Activated B cell treated with CpG ODN at 0.5 μM for 24 hours (primary cell): Measurements from ENCODE around the gene ZSCAN20. TPM values are rescaled to one million over a fixed set of nuclear protein-coding genes. Genes with fewer than 3 reads are reported as not detected.

Experiments
- ATAC-seq: fragments of 200-7000 bp; cut with Tn5 transposase; one replicate; pipeline ENCODE4 v1.10.0; 2021; ENCODE audit warnings: low read depth, mild to moderate bottlenecking, moderate library complexity
- CTCF ChIA-PET: fragments of 350-600 bp; sonication (Branson Sonifier 250); formaldehyde crosslinking; loops from one replicate; lab custom pipeline; 2021; ENCODE audit warnings: antibody characterized with exemption; lab: Charles Lee
- POLR2A ChIA-PET: fragments of 350-600 bp; sonication (Branson Sonifier 250); formaldehyde crosslinking; loops from one replicate; lab custom pipeline; 2021; ENCODE audit warnings: antibody characterized with exemption; lab: Charles Lee
- DNase-seq: peaks from one replicate; pipeline ENCODE4 v3.0.0; 2022
- H3K27ac Mint-ChIP-seq: one replicate; pipeline ENCODE4 v1.8.0; 2020; ENCODE audit warnings: mixed read lengths
- H3K27me3 Mint-ChIP-seq: one replicate; pipeline ENCODE4 v1.8.0; 2021; ENCODE audit warnings: mixed read lengths
- H3K36me3 Mint-ChIP-seq: one replicate; pipeline ENCODE4 v1.8.0; 2021; ENCODE audit warnings: low read depth, mixed read lengths
- H3K4me1 Mint-ChIP-seq: one replicate; pipeline ENCODE4 v1.8.0; 2021; ENCODE audit warnings: mixed read lengths
- H3K4me3 Mint-ChIP-seq: one replicate; pipeline ENCODE4 v1.8.0; 2020; ENCODE audit warnings: mild to moderate bottlenecking, mixed read lengths
- H3K9me3 Mint-ChIP-seq: one replicate; pipeline ENCODE4 v1.8.0; 2020; ENCODE audit warnings: mixed read lengths
- CTCF ChIP-seq: fragments of 200-600 bp; IDR thresholded peaks from one replicate; pipeline ENCODE4 v1.8.0; 2022; ENCODE audit warnings: antibody characterized with exemption, mild to moderate bottlenecking
- intact Hi-C: fragments of 100-400 bp; cut with micrococcal nuclease; formaldehyde crosslinking; loops from one replicate; pipeline ENCODE4 v1.15.1; 2024
- total RNA-seq: library from RNA; stranded (reverse); gene quantifications from 2 replicates; pipeline ENCODE4 v1.2.3, GENCODE V29; 2022

The ZSCAN20 gene
- total RNA-seq, 1 donor from 2014 or later: 3.6 TPM

- Mint-ChIP-seq H3K36me3 (no peaks in the 10 kb centered on the region), H3K27ac (no peak overlapping the region), H3K4me3 (no peak overlapping the region), H3K27me3 (peaks cover 4% of the 10 kb centered on the region), H3K4me1 (peaks cover 5% of the 10 kb centered on the region), H3K9me3 (no peaks in the 10 kb centered on the region)
- CTCF ChIA-PET: no interaction called here
- POLR2A ChIA-PET: no interaction called here
- ATAC-seq (no peak), DNase-seq (no peak)
- no peak for TF ChIP-seq CTCF
- intact Hi-C loops: no loop called here
Measured at GRCh38 chr1:33433509-33434362, 38.7 kb upstream of the ZSCAN20 start.

GRCh38 chr1:33434363-33434750, 38.1 kb upstream of the ZSCAN20 start:
- Mint-ChIP-seq H3K9me3 (no peaks in the 10 kb centered on the region), H3K27me3 (peaks cover 4% of the 10 kb centered on the region), H3K36me3 (no peaks in the 10 kb centered on the region), H3K4me3 (no peak overlapping the region), H3K27ac (no peak overlapping the region), H3K4me1 (peaks cover 5% of the 10 kb centered on the region)
- no peak for TF ChIP-seq CTCF
- intact Hi-C loops: no loop called here
- no peak for DNase-seq
- CTCF ChIA-PET: no interaction called here
- ATAC-seq: no peak
- POLR2A ChIA-PET: no interaction called here

GRCh38 chr1:33435096-33435820, 37.2 kb upstream of the ZSCAN20 start:
- ATAC-seq (no peak), DNase-seq (no peak)
- no peaks in the 10 kb centered on the region for H3K36me3 Mint-ChIP-seq
- no peak overlapping the region for H3K4me3 Mint-ChIP-seq
- H3K27ac Mint-ChIP-seq: no peak overlapping the region
- peaks cover 7% of the 10 kb centered on the region for H3K27me3 Mint-ChIP-seq
- POLR2A ChIA-PET: no interaction called here
- intact Hi-C loops: no loop called here
- TF ChIP-seq CTCF: no peak
- no peaks in the 10 kb centered on the region for H3K9me3 Mint-ChIP-seq
- H3K4me1 Mint-ChIP-seq: peaks cover 3% of the 10 kb centered on the region
- CTCF ChIA-PET: no interaction called here

- H3K36me3 Mint-ChIP-seq: no peaks in the 10 kb centered on the region
- H3K27me3 Mint-ChIP-seq: peaks cover 15% of the 10 kb centered on the region
- intact Hi-C loops: no loop called here
- no peaks in the 10 kb centered on the region for H3K9me3 Mint-ChIP-seq
- H3K27ac Mint-ChIP-seq: no peak overlapping the region
- H3K4me1 Mint-ChIP-seq: no peaks in the 10 kb centered on the region
- TF ChIP-seq CTCF: no peak
- ChIA-PET POLR2A (no interaction called here), CTCF (no interaction called here)
- H3K4me3 Mint-ChIP-seq: no peak overlapping the region
- ATAC-seq (no peak), DNase-seq (no peak)
Measured at GRCh38 chr1:33436557-33437285, 35.7 kb upstream of the ZSCAN20 start.
